H9 (cell line): ENCODE data around the gene ZNF385B. TPM values are rescaled to one million over a fixed set of nuclear protein-coding genes. Genes with fewer than 3 reads are reported as not detected.

Source experiments
- DNase-seq: peaks from one replicate; pipeline ENCODE4 v3.0.0-alpha.2; 2017
- H2AFZ ChIP-seq: one replicate; pipeline ENCODE4 v1.6.1; 2013; ENCODE audit warnings: mild to moderate bottlenecking, low read length, control low read depth, moderate library complexity
- H2AK5ac ChIP-seq: 2 replicates; pipeline ENCODE4 v1.6.1; 2013; ENCODE audit warnings: low read length, control low read depth, mixed read lengths; ENCODE audit not compliant: insufficient read length
- H2BK120ac ChIP-seq: one replicate; pipeline ENCODE4 v1.6.1; 2013; ENCODE audit warnings: low read depth, mild to moderate bottlenecking, low read length, control low read depth, inconsistent platforms; ENCODE audit not compliant: poor library complexity, severe bottlenecking
- H2BK12ac ChIP-seq: 2 replicates; pipeline ENCODE4 v1.6.1; 2013; ENCODE audit warnings: low read length, control low read depth, mixed read lengths, low read depth; ENCODE audit not compliant: insufficient read length
- H2BK15ac ChIP-seq: 2 replicates; pipeline ENCODE4 v1.6.1; 2013; ENCODE audit warnings: low read depth, low read length, control low read depth
- H2BK20ac ChIP-seq: one replicate; pipeline ENCODE4 v1.6.1; 2013; ENCODE audit warnings: low read depth, mild to moderate bottlenecking, low read length, control low read depth, inconsistent platforms; ENCODE audit not compliant: poor library complexity, severe bottlenecking
- H2BK5ac ChIP-seq: 2 replicates; pipeline ENCODE4 v1.6.1; 2013; ENCODE audit warnings: low read length, control low read depth, mixed read lengths; ENCODE audit not compliant: insufficient read length
- H3K14ac ChIP-seq: 2 replicates; pipeline ENCODE4 v1.6.1; 2013; ENCODE audit warnings: low read length, control low read depth; ENCODE audit not compliant: insufficient read depth
- H3K18ac ChIP-seq: 2 replicates; pipeline ENCODE4 v1.6.1; 2013; ENCODE audit warnings: low read depth, mild to moderate bottlenecking, mixed read lengths, low read length, control low read depth; ENCODE audit not compliant: insufficient read length
- H3K23ac ChIP-seq: 2 replicates; pipeline ENCODE4 v1.6.1; 2013; ENCODE audit warnings: low read length, control low read depth, mixed read lengths, low read depth; ENCODE audit not compliant: insufficient read length
- H3K23me2 ChIP-seq: 2 replicates; pipeline ENCODE4 v1.6.1; 2013; ENCODE audit warnings: low read depth, mild to moderate bottlenecking, mixed read lengths, low read length, control low read depth; ENCODE audit not compliant: insufficient read length, poor library complexity, severe bottlenecking
- H3K27ac ChIP-seq: 2 replicates; pipeline ENCODE4 v1.5.1; 2013; ENCODE audit warnings: low read length, control low read depth, mixed read lengths, low read depth; ENCODE audit not compliant: insufficient read length
- H3K27me3 ChIP-seq: 2 replicates; pipeline ENCODE4 v1.6.1; 2013; ENCODE audit warnings: low read length, control low read depth, inconsistent platforms; ENCODE audit not compliant: insufficient read depth
- H3K4ac ChIP-seq: 2 replicates; pipeline ENCODE4 v1.6.1; 2013; ENCODE audit warnings: low read depth, mild to moderate bottlenecking, control low read depth, inconsistent platforms, low read length, moderate library complexity
- H3K4me1 ChIP-seq: 2 replicates; pipeline ENCODE4 v1.6.1; 2013; ENCODE audit warnings: low read length, control low read depth, inconsistent platforms; ENCODE audit not compliant: insufficient read depth
- H3K4me2 ChIP-seq: 2 replicates; pipeline ENCODE4 v1.6.1; 2013; ENCODE audit warnings: low read length, control low read depth, mixed read lengths; ENCODE audit not compliant: insufficient read length, insufficient read depth
- H3K56ac ChIP-seq: 2 replicates; pipeline ENCODE4 v1.6.1; 2013; ENCODE audit warnings: low read depth, mild to moderate bottlenecking, mixed read lengths, low read length, control low read depth; ENCODE audit not compliant: insufficient read length
- H3K79me1 ChIP-seq: 2 replicates; pipeline ENCODE4 v1.6.1; 2013; ENCODE audit warnings: low read depth, mild to moderate bottlenecking, moderate library complexity, low read length, control low read depth, inconsistent platforms; ENCODE audit not compliant: insufficient read depth, poor library complexity, severe bottlenecking
- H3K79me2 ChIP-seq: 2 replicates; pipeline ENCODE4 v1.6.1; 2013; ENCODE audit warnings: low read length, control low read depth, inconsistent platforms; ENCODE audit not compliant: insufficient read depth
- H3K9ac ChIP-seq: 2 replicates; pipeline ENCODE4 v1.6.1; 2013; ENCODE audit warnings: low read length, control low read depth, mixed read lengths; ENCODE audit not compliant: insufficient read length; ENCODE audit errors: extremely low read depth
- H3K9me3 ChIP-seq: one replicate; pipeline ENCODE4 v1.6.1; 2013; ENCODE audit warnings: low read depth, low read length, inconsistent platforms; ENCODE audit not compliant: control insufficient read depth
- H3T11ph ChIP-seq: one replicate; pipeline ENCODE4 v1.6.1; 2013; ENCODE audit warnings: mild to moderate bottlenecking, low read length, control low read depth, inconsistent platforms
- H4K20me1 ChIP-seq: one replicate; pipeline ENCODE4 v1.6.1; 2013; ENCODE audit not compliant: control insufficient read depth, insufficient read length, insufficient read depth
- H4K5ac ChIP-seq: 2 replicates; pipeline ENCODE4 v1.6.1; 2013; ENCODE audit warnings: low read depth, mild to moderate bottlenecking, mixed read lengths, low read length, control low read depth; ENCODE audit not compliant: insufficient read length
- H4K8ac ChIP-seq: replicated peaks from 2 replicates; pipeline ENCODE4 v1.6.1; 2013; ENCODE audit warnings: low read length, control low read depth, mixed read lengths, low read depth; ENCODE audit not compliant: insufficient read length
- H4K91ac ChIP-seq: 2 replicates; pipeline ENCODE4 v1.6.1; 2013; ENCODE audit warnings: low read depth, mild to moderate bottlenecking, moderate library complexity, mixed read lengths, low read length, control low read depth; ENCODE audit not compliant: insufficient read length
- H3K27ac Mint-ChIP-seq, 3 experiments: 2 replicates in 2 of 3; 3 replicates in 1 of 3; pipeline ENCODE4 v1.8.0; 2020 to 2021; ENCODE audit warnings: mixed read lengths in 3 of 3, mild to moderate bottlenecking in 1 of 3, moderate library complexity in 1 of 3
- H3K27me3 Mint-ChIP-seq: 2 replicates; pipeline ENCODE4 v1.8.0; 2021; ENCODE audit warnings: low read depth, mild to moderate bottlenecking, moderate library complexity, mixed read lengths
- H3K36me3 Mint-ChIP-seq, 3 experiments: 2 replicates in 2 of 3; 3 replicates in 1 of 3; pipeline ENCODE4 v1.8.0; 2020 to 2021; ENCODE audit warnings: low read depth in 3 of 3, mixed read lengths in 3 of 3; ENCODE audit not compliant: insufficient read depth in 1 of 3
- H3K4me1 Mint-ChIP-seq, 2 experiments: 2 replicates each; pipeline ENCODE4 v1.8.0; 2020; ENCODE audit warnings: mixed read lengths in 2 of 2
- H3K4me3 Mint-ChIP-seq, 2 experiments: 2 replicates in 1 of 2; 3 replicates in 1 of 2; pipeline ENCODE4 v1.8.0; 2020 to 2021; ENCODE audit warnings: mild to moderate bottlenecking in 2 of 2, mixed read lengths in 2 of 2, moderate library complexity in 1 of 2
- H3K9me3 Mint-ChIP-seq, 2 experiments: 2 replicates in 1 of 2; 3 replicates in 1 of 2; pipeline ENCODE4 v1.8.0; 2020; ENCODE audit warnings: mild to moderate bottlenecking in 2 of 2, mixed read lengths in 2 of 2, moderate library complexity in 1 of 2
- WGBS: extraction: QIAGEN DNeasy Blood & Tissue Kit; methylation state at CpG from one replicate; pipeline ENCODE4 v1.1.7; 2013; ENCODE audit warnings: missing lambda C conversion rate, low lambda C conversion rate, mixed read lengths; ENCODE audit not compliant: insufficient read length; ENCODE audit errors: extremely low coverage; 5-methylcytosine and 5-hydroxymethylcytosine counted together
- total RNA-seq: library from RNA; stranded (reverse); gene quantifications from 2 replicates; pipeline ENCODE4 v1.2.1, GENCODE V29; 2021
- TF ChIP-seq, protein P1 (sequence below): fragments of 200-600 bp; sonication (generic); conservative IDR thresholded peaks from 3 replicates; pipeline ENCODE4 v1.8.0; 2021; ENCODE audit warnings: antibody characterized with exemption, mild to moderate bottlenecking

The ZNF385B gene
- total RNA-seq, 1 experiment from 2014 or later, result 2.1 TPM

DNA sequence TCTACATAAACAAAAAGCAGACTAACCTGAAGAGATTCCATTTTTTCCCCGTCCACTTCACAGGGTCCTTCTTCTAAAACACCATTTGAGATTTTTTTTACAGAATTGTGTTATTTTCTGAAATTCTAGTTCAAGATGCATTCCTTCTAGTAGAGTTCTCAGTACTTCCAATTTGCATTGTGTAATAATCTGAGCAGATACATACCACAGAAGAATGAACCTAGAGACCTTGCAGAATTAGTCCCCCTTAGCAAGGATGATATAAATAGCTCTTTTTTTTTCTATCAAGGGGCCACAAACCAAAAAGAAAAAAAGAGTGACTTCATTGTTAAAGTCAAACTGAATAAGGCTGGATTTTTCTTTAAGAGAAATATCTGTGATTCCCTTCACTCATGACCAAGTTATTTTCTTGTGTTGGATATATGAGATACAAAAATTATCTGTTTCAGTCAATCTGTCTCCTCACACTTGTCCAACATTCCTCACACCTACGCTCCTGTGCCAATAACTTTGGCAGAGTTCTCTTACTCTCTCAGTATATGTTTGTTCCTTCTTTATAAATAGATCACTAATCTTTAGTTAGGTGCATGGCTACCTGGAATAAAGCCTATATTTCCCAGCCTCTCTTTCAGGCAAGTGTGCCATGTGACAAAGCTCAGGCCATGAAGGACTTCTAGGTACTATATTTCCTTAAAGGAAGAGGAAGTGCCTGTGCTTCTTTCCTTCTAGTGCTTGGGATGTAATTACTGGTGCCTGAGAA lies 183.5 kb downstream of the ZNF385B start:
- H4K8ac ChIP-seq, result no peak overlapping the region
- no peaks in the 10 kb centered on the region for H3K9me3 Mint-ChIP-seq
- no peaks in the 10 kb centered on the region for H3K23me2 ChIP-seq
- DNase-seq, result no peak
- no peaks in the 10 kb centered on the region for H3K27me3 Mint-ChIP-seq
- no peak overlapping the region for H2AFZ ChIP-seq
- no peak overlapping the region for H2AK5ac ChIP-seq
- no peaks in the 10 kb centered on the region for H3K9me3 ChIP-seq
- H3K23ac ChIP-seq, result no peak overlapping the region
- H3K56ac ChIP-seq, result no peak overlapping the region
- H2BK12ac ChIP-seq, result no peak overlapping the region
- H3K4me1 ChIP-seq, result no peaks in the 10 kb centered on the region
- no peak overlapping the region for H3K9ac ChIP-seq
- no peak overlapping the region for H3K14ac ChIP-seq
- no peak overlapping the region for H3K27ac Mint-ChIP-seq
- H2BK5ac ChIP-seq, result no peak overlapping the region
- no peak overlapping the region for H3K27ac ChIP-seq
- H3T11ph ChIP-seq, result no peak overlapping the region
- no peak overlapping the region for H3K4ac ChIP-seq
- no peaks in the 10 kb centered on the region for H3K79me1 ChIP-seq
- H4K91ac ChIP-seq, result no peak overlapping the region
- H2BK120ac ChIP-seq, result no peak overlapping the region
- H3K4me1 Mint-ChIP-seq, result no peaks in the 10 kb centered on the region
- H3K4me3 Mint-ChIP-seq, result no peak overlapping the region
- H3K18ac ChIP-seq, result no peak overlapping the region
- no peaks in the 10 kb centered on the region for H3K36me3 Mint-ChIP-seq
- TF ChIP-seq, protein P1, sequence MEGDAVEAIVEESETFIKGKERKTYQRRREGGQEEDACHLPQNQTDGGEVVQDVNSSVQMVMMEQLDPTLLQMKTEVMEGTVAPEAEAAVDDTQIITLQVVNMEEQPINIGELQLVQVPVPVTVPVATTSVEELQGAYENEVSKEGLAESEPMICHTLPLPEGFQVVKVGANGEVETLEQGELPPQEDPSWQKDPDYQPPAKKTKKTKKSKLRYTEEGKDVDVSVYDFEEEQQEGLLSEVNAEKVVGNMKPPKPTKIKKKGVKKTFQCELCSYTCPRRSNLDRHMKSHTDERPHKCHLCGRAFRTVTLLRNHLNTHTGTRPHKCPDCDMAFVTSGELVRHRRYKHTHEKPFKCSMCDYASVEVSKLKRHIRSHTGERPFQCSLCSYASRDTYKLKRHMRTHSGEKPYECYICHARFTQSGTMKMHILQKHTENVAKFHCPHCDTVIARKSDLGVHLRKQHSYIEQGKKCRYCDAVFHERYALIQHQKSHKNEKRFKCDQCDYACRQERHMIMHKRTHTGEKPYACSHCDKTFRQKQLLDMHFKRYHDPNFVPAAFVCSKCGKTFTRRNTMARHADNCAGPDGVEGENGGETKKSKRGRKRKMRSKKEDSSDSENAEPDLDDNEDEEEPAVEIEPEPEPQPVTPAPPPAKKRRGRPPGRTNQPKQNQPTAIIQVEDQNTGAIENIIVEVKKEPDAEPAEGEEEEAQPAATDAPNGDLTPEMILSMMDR, result no peak
- no peaks in the 10 kb centered on the region for H3K27me3 ChIP-seq
- no peak overlapping the region for H2BK15ac ChIP-seq
- H3K4me2 ChIP-seq, result no peak overlapping the region
- H2BK20ac ChIP-seq, result no peak overlapping the region
- H4K5ac ChIP-seq, result no peak overlapping the region
- no CpG with 5 or more reads among the region's 2 CpGs for WGBS
- no peaks in the 10 kb centered on the region for H4K20me1 ChIP-seq
- no peaks in the 10 kb centered on the region for H3K79me2 ChIP-seq
